NT2/D1 (cell line): Measurements from ENCODE around the gene PPFIBP1.

Experiments
- YY1 ChIP-seq: IDR thresholded peaks from 2 replicates; pipeline ENCODE4 v1.6.1; 2011; ENCODE audit not compliant: insufficient read length, insufficient read depth
- ZNF274 ChIP-seq: IDR thresholded peaks from 2 replicates; pipeline ENCODE4 v1.6.1; 2011; ENCODE audit warnings: mild to moderate bottlenecking, low read depth, low read length

- TF ChIP-seq YY1 (no peak), ZNF274 (no peak)
Measured at GRCh38 chr12:27620121-27620520, 96.1 kb downstream of the PPFIBP1 start.
